Keratinocyte (primary cell): ENCODE measurements around the gene LTC4S. TPM values are rescaled to one million over a fixed set of nuclear protein-coding genes. Genes with fewer than 3 reads are reported as not detected.

Experiments used
- DNase-seq: peaks from one replicate; pipeline ENCODE4 v3.0.0-alpha.2; 2011; ENCODE audit warnings: low read depth, missing footprints, low spot score
- FAIRE-seq: peaks from 2 replicates; lab custom pipeline; 2011; peaks lifted over from hg19 to GRCh38; lab: Jason Lieb, UNC
- H2AFZ ChIP-seq: 2 replicates; pipeline ENCODE4 v1.6.0; 2012; ENCODE audit warnings: low read length, control low read depth, inconsistent platforms; ENCODE audit not compliant: control insufficient read depth
- H3K27ac ChIP-seq: 2 replicates; pipeline ENCODE4 v1.5.1; 2011; ENCODE audit warnings: low read length; ENCODE audit not compliant: control insufficient read depth, insufficient read depth
- H3K27me3 ChIP-seq: 3 replicates; pipeline ENCODE4 v1.6.0; 2011; ENCODE audit warnings: low read length; ENCODE audit not compliant: control insufficient read depth, insufficient read depth; ENCODE audit errors: extremely low read depth
- H3K36me3 ChIP-seq, 2 experiments: 2 replicates in 1 of 2; 3 replicates in 1 of 2; pipeline ENCODE4 v1.5.1; 2011; ENCODE audit warnings: low read length in 2 of 2, mild to moderate bottlenecking in 1 of 2; ENCODE audit not compliant: control insufficient read depth in 2 of 2, insufficient read depth in 2 of 2; ENCODE audit errors: extremely low read depth in 1 of 2
- H3K4me1 ChIP-seq: 3 replicates; pipeline ENCODE4 v1.5.1; 2011; ENCODE audit warnings: low read length; ENCODE audit not compliant: control insufficient read depth, insufficient read depth; ENCODE audit errors: extremely low read depth
- H3K4me2 ChIP-seq: 3 replicates; pipeline ENCODE4 v1.6.0; 2011; ENCODE audit warnings: low read depth, low read length; ENCODE audit not compliant: control insufficient read depth, insufficient read depth; ENCODE audit errors: extremely low read depth
- H3K4me3 ChIP-seq, 3 experiments: fragments of 200-600 bp in 1 of 3; sonication (generic) in 1 of 3; 2 replicates in 2 of 3; 3 replicates in 1 of 3; pipeline ENCODE4 v1.5.1; 2011 to 2016; ENCODE audit warnings: low read length in 3 of 3, mild to moderate bottlenecking in 3 of 3, control low read depth in 2 of 3, inconsistent platforms in 1 of 3, low read depth in 1 of 3, mixed read lengths in 1 of 3, mixed run types in 1 of 3, moderate library complexity in 1 of 3; ENCODE audit not compliant: control insufficient read depth in 2 of 3, insufficient read depth in 2 of 3; ENCODE audit errors: extremely low read depth in 1 of 3
- H3K79me2 ChIP-seq: 2 replicates; pipeline ENCODE4 v1.6.0; 2012; ENCODE audit warnings: low read length; ENCODE audit not compliant: control insufficient read depth, insufficient read depth
- H3K9ac ChIP-seq: 3 replicates; pipeline ENCODE4 v1.6.0; 2011; ENCODE audit warnings: low read length; ENCODE audit not compliant: control insufficient read depth, insufficient read depth; ENCODE audit errors: extremely low read depth
- H3K9me1 ChIP-seq: 3 replicates; pipeline ENCODE4 v1.6.0; 2011; ENCODE audit warnings: low read length; ENCODE audit not compliant: control insufficient read depth, insufficient read depth; ENCODE audit errors: extremely low read depth
- H3K9me3 ChIP-seq: 2 replicates; pipeline ENCODE4 v1.5.1; 2012; ENCODE audit warnings: low read depth, low read length; ENCODE audit not compliant: control insufficient read depth
- H4K20me1 ChIP-seq: 3 replicates; pipeline ENCODE4 v1.6.0; 2011; ENCODE audit warnings: low read length; ENCODE audit not compliant: control insufficient read depth, insufficient read depth; ENCODE audit errors: extremely low read depth
- CTCF ChIP-seq, 3 experiments: IDR thresholded peaks in 1 of 3; conservative IDR thresholded peaks in 1 of 3; optimal IDR thresholded peaks in 1 of 3; 2 replicates in 2 of 3; 3 replicates in 1 of 3; pipeline versions ENCODE3 to v1.5.1; 2011; ENCODE audit warnings: low read length in 3 of 3, mild to moderate bottlenecking in 3 of 3, moderate library complexity in 2 of 3, control low read depth in 1 of 3, inconsistent platforms in 1 of 3; ENCODE audit not compliant: insufficient read depth in 2 of 3; ENCODE audit errors: extremely low read depth in 1 of 3
- EZH2 ChIP-seq: IDR thresholded peaks from one replicate; pipeline ENCODE4 v1.6.1; 2012; ENCODE audit warnings: inconsistent platforms, mild to moderate bottlenecking, low read length, moderate library complexity
- dilution Hi-C: fragments of 300-500 bp; cut with MboI; formaldehyde crosslinking; loops from one replicate; pipeline ENCODE4 v1.7.0; 2020; ENCODE audit warnings: low sequenced_read_pairs; ENCODE audit not compliant: extremely low pct_ligation_motif_present
- polyA plus RNA-seq, 5 experiments: library from polyadenylated mRNA; depleted of rRNA in 3 of 5; stranded (reverse) in 3 of 5; stranded (forward) in 1 of 5; unstranded in 1 of 5; fragments of >200 nt; gene quantifications; 1 replicate in 1 of 5; 2 replicates in 3 of 5; 3 replicates in 1 of 5; pipeline versions ENCODE4 v1.2.1 to v1.2.3, GENCODE V29; 2011 to 2012; ENCODE audit warnings: missing spikeins in 2 of 5, low read depth in 1 of 5, low replicate concordance in 1 of 5

The LTC4S gene
- polyA plus RNA-seq, 1 donor (not counting 4 experiments of a cell fraction or from before 2014, with no cell fraction given): not detected

GRCh38 chr5:179796877-179797608 lies 3.3 kb downstream of the LTC4S start:
- Histone ChIP-seq H3K27me3 (no peaks in the 10 kb centered on the region), H3K9me1 (no peaks in the 10 kb centered on the region), H3K36me3 (peaks cover 25 to 31% of the 10 kb centered on the region in 2 experiments), H3K79me2 (no peaks in the 10 kb centered on the region), H3K4me3 (no peak overlapping the region), H2AFZ (no peak overlapping the region), H3K27ac (no peak overlapping the region), H3K4me1 (peaks cover 22% of the 10 kb centered on the region), H3K4me2 (no peak overlapping the region), H3K9me3 (no peaks in the 10 kb centered on the region), H3K9ac (no peak overlapping the region), H4K20me1 (peaks cover 2% of the 10 kb centered on the region)
- DNase-seq (no peak), FAIRE-seq (no peak)
- dilution Hi-C loops: no loop called here
- TF ChIP-seq CTCF (optimal IDR thresholded peaks at IDR 0.05 in 1 of 3, IDR thresholded peaks at IDR 0.05 in 1 of 3, conservative IDR thresholded peaks at IDR 0.05 in 1 of 3; ENCODE audit: extremely low read depth in 1 of 3, insufficient read depth in 2 of 3, low read length in 3 of 3) (no peak), EZH2 (no peak)

GRCh38 chr5:179797741-179798140 lies 4.0 kb downstream of the LTC4S start:
- Histone ChIP-seq H3K9me3 (no peaks in the 10 kb centered on the region), H3K9me1 (no peaks in the 10 kb centered on the region), H3K4me1 (peaks cover 22% of the 10 kb centered on the region), H3K36me3 (peaks cover 25 to 33% of the 10 kb centered on the region in 2 experiments), H3K27ac (no peak overlapping the region), H3K4me3 (no peak overlapping the region), H3K9ac (no peak overlapping the region), H2AFZ (no peak overlapping the region), H4K20me1 (peaks cover 6% of the 10 kb centered on the region), H3K27me3 (no peaks in the 10 kb centered on the region), H3K4me2 (no peak overlapping the region), H3K79me2 (peaks cover under 1% of the 10 kb centered on the region)
- no peak for FAIRE-seq
- dilution Hi-C loops: no loop called here
- DNase-seq: no peak
- TF ChIP-seq EZH2: no peak
- TF ChIP-seq CTCF (optimal IDR thresholded peaks at IDR 0.05 in 1 of 3, IDR thresholded peaks at IDR 0.05 in 1 of 3, conservative IDR thresholded peaks at IDR 0.05 in 1 of 3; ENCODE audit: extremely low read depth in 1 of 3, insufficient read depth in 2 of 3, low read length in 3 of 3): no peak
